ENCODE measurements around the gene MELK. TPM values are rescaled to one million over a fixed set of nuclear protein-coding genes. Genes with fewer than 3 reads are reported as not detected.

Gene MELK
- polyA plus RNA-seq, 4 donors: 20.6 to 23.2 (median 21.4) TPM

Other genes with a start within 250 kb of the MELK start
- gene RNF38, start 172.6 kb upstream of the MELK start, polyA plus RNA-seq (ENCODE audit: insufficient read length in 4 of 4): 10 to 100 TPM; 43.2 to 54.5 (median 53.4) TPM